Sciatic nerve (tissue), 2 donors: ENCODE data around the gene RASA4B. TPM values are rescaled to one million over a fixed set of nuclear protein-coding genes. Genes with fewer than 3 reads are reported as not detected.
"Not testable (repeated sequence)": the region's sequence is repeated elsewhere in the genome, so short reads cannot be mapped to it uniquely, and the experiment has no call there.

ENCODE experiments used
- ATAC-seq: fragments of 200-7000 bp; cut with Tn5 transposase; one replicate; pipeline ENCODE4 v1.9.1; 2020; ENCODE audit warnings: mild to moderate bottlenecking, moderate library complexity
- DNase-seq: peaks from one replicate; pipeline ENCODE4 v3.0.0-alpha.2; 2020; ENCODE audit warnings: low spot score
- intact Hi-C: fragments of 100-400 bp; cut with DNase I; formaldehyde crosslinking; loops from one replicate; pipeline ENCODE4 v1.14.2; 2022
- total RNA-seq: library from RNA; stranded (reverse); fragmentation: NEBNext Ultra II Directional; extraction: Animal tissue kit (Norgen Biotek cat#: 25700); gene quantifications from one replicate; pipeline ENCODE4 v1.2.1, GENCODE V29; 2021
- donor health status: DM: no; HTN: no; CAD: no.
- donor health status: DM: no; HTN: no; CAD: no.

The RASA4B gene
- total RNA-seq, 1 donor from 2014 or later = 59.3 TPM

DNA sequence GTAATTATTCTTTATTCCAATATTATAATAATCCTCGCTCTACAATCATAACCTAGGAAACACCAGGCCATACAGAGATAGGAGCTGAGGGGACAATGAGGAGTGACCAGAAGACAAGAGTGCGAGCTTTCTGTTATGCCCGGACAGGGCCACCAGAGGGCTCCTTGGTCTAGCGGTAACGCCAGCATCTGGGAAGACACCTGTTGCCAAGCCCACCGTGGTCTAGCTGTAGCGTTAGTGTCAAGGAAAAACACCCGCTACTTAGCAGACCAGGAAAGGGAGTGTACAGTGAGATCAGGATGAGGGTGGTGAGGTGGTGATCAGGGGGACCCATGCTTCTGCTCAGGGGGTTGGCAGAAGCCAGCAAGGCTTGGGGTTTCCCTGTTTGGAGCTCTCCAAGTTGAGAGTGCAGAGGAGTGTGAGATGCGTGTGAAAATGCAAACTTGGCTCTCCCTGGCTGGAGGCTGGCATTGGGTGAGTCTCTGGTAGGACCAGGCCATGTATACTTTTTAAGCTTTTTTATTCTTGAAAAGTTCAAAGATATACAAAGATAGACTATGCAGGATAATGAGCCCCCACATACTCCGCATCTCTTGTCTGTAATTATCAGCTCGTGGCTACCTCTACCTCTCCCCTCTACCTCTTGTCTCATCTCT is 37.5 kb downstream of the RASA4B start:
- peak; percentile 60 for DNase-seq
- ATAC-seq, intact Hi-C loops: not testable (repeated sequence)

DNA sequence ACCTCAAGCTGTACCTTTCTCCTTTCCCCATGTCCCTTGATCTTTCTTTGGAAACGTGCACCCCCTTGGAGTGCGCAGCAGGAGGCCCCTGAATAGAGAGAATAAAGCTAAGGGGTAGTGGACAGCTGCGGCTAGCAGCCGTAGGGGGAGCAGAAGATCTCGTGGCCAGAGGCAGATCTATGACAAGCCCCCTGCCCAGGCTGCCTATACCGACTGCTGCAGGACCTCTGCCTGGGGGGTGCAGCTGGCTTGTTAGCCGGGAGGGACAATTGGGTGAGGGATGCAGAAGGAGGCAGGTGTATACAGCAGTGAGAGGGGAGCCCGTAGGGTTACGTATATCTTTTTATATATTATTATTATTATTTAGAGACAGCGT is 38.4 kb downstream of the RASA4B start:
- DNase-seq, intact Hi-C loops: not testable (repeated sequence)
- peak; percentile 39 for ATAC-seq

DNA sequence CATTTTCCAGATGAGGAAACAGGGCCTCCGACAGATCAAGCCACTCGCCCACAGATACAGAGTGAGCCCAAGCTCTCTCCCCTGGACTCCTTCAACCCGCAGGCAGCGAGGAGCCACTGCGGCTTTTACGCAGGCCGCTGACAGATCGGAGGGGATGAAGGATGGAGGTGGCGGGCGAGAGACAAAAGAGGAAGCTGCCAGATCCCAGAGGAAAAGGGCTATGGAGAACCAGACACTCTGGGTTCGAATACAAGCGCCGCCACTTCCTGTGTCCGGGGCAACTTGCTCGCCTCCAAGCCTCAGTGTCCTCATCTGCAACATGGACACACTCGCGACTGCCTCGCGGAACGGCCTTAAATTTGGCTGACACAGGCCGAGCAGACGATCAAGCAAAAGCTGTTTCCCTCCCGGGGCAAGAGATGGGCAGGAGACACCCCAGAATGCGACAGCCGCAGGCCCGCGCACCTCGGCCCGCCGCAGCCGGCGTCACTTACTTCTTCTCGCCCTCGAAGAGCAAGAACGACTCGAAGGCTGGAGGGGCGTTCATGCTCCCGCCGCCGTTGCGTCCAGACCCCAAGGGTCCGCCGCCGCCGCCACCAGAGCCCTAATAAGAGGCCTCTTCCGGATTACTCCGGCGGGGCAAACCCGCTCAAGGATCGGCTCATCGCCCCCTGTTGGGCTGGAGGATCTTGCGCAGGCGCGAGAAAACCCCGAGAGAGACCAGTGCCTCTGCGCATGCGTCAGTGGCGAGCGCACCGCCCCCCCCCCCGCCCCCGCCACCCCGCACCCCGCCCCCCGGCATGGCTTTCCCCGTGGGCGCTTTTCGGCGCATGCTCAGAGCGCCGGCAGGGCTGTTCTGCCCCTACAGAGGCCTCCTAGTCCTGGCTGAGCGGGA is 39.0 kb downstream of the RASA4B start, which contains the start of gene POLR2J:
TSS of gene POLR2J (minus strand) at position 609 of the 895 bp plus-strand sequence. CDS start at position 547, 62 bp downstream.
- ATAC-seq (peak; percentile 95), DNase-seq (peak; percentile 96)
- intact Hi-C loops = not testable (repeated sequence)

DNA sequence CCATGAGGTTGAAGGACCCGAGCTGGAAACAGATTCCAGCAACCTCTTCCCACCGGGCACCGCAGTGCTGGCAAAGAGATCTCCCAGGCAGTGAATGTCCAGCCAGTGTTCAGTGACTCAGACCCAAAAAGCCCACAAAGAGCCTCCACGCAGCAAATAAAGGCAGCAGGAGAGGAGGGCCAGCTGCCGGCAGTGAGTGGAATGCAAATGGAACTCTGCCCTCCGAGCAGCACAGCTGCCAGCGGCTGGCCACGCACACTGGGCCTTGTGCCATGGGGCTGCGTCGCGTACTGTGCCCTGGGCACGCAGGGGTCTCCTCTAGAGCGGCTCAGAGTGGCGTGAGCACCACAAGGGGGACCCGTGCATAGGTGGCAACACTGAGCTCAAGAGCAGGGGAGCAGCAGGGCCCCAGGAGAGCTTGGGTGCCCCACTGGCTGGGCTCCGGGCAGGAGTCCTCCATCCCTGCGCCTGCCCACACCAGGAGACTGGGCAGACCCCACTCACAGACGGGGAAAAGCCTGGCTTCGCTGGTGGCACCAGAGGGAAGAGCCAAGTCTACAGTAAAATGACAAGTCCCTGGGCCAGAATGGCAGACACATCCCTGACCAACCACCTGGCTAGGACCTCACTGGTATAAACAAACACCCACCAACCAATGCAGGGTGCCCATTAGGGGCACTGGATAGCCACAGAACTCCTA is 42.7 kb downstream of the RASA4B start:
- DNase-seq = peak; percentile 22
- ATAC-seq, intact Hi-C loops: not testable (repeated sequence)

DNA sequence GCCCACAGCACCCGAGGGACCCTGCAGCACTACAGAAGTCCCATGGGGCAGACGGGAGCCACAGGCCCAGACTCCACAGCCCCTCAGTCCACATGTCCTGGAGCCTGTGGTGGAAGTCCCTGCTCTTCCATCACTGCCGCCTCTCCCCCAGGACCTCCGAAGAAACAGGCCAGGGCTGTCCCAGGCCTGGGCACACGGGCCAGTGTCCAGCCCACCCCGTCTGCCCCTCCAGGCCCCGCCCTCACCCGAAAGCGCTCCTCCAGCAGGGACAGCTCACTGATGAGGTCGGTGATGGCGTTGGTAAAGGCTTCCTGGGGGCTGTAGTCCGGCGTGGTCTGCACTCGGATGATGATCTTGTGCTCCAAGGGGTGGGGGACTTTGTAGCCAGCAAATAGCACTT is 43.5 kb downstream of the RASA4B start:
- intact Hi-C loops, ATAC-seq: not testable (repeated sequence)
- peak; percentile 37 for DNase-seq

DNA sequence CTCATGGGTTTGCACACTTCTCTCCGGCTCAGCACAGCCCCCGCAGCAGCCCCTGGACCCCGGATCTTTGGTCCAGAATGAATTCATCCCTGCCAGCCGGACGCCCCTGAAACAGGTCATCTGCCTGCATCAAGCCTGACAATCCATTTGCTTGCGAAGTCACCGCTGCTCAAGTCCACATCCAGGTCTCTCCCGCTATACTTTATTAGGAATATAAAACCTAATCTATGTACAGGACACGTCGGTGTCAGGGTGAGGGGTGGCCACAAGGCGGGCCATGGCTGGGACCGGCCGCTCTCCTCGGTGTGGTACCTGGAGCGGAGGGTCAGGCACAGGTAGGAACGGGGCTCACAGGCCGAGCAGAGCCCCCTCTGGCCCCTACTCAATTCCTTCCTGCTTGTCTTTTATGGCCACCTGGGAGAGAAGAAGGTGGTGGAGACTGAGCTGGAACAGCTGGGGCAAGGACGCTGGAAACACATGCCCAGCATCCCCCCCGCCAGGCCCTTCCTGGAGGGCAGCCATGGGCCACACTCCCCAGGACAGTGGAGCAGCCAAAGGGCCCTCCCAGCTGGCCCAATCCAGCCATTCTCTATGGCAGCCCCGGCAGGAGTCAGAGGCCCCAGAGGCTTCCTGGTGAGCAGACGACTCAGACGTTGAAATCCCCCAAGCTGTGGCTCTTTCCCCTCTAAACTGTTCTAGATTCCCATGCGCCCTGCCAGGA is 44.1 kb downstream of the RASA4B start:
- DNase-seq (peak; percentile 56), ATAC-seq (no peak)
- intact Hi-C loops = no loop called here

DNA sequence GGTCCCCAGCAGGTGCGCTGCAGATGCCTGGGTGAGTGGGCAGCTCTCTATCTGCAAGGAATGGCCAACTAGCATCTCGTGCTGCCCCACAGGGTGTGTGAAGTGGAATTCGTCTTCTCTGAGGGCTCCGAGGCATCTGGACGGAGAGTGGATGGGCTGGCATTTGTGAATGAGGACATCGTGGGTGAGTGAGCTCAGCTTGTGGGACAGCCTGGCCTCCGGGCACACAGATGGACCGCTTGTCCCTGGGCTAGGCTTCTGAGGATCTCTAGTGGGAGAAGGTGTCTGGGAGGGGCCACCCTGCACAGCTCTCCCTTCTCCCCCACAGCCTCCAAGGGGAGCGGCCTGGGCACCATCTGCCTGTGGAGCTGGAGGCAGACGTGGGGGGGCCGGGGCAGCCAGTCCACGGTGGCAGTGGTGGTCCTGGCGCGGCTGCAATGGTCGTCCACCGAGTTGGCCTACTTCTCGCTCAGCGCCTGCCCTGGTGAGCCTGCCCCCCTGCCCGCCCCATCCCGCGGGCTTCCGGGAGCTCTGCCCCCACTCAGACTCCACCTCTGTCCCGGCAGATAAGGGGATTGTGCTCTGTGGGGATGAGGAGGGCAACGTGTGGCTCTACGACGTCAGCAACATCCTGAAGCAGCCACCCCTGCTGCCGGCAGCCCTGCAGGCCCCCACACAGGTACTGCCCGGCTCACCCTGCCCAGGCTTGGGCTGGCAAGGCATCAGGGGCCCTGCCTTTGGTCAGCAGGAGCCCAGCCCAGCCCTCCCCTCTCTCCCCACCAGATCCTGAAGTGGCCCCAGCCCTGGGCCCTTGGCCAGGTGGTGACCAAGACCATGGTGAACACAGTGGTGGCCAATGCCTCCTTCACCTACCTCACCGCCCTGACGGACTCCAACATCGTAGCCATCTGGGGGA is 45.2 kb downstream of the RASA4B start:
- ATAC-seq (no peak), DNase-seq (peak; percentile 53)
- intact Hi-C loops = no loop called here

DNA sequence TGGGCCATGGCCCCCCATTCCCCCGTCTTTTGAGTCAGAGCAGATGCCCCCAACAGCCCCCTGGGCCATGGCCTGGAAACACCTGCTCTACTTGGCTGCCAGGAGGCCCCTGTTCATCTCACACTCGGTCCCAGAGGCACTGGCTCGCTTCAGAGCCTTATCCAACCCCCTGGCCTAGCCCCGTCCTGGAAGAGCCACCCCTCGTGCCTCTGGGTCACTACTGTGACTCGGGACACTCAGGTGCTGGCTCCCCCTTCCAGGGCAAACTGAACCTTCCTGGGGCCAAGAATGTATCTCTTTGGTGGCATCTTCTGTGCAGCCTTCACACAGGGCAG is 45.8 kb downstream of the RASA4B start:
- ATAC-seq = no peak

DNA sequence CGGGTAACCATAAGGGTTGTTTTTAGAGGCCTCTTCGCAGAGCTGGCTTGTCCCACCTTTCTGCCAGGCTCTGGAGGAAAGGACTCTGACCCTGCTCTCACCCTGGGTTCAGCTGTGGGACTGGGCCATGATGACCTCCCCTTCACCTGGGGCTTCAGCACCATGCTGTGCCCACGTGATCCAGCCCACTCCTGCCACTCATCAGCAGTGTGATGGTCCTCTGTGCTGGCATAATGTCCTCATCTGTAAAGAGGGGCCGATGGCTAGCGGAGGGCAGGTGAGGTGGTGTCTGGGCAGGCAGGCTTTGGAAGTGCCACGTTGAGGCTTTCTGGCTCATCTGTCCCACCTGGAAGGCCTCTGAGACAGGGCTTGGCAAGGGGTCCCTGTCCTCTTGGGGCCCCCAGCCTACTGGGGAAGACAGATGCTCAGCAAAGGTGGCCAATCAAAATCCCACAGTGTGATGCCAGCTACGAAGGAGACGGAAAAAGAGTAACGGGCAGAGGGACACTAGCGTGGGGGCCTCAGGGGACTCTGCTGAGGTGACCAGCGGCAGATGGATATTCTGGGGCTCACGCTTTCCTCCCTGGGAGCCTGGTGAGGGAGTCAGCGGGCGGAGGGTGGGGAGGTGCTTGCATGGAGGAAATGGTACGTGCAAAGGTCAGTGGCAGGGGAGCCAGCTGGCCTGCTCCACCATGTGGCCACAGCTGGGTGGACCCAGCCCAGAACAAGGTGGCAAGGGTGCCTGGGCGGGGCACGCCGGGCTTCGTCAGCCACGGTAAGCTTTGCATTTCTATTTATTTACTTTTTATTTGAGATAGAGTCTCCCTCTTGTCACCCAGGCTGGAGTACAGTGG is 47.4 kb downstream of the RASA4B start:
- intact Hi-C loops = no loop called here

More for the DNA sequence above, 45.8 kb downstream of the RASA4B start:
- DNase-seq = peak; percentile 46
- intact Hi-C loops = no loop called here

DNA sequence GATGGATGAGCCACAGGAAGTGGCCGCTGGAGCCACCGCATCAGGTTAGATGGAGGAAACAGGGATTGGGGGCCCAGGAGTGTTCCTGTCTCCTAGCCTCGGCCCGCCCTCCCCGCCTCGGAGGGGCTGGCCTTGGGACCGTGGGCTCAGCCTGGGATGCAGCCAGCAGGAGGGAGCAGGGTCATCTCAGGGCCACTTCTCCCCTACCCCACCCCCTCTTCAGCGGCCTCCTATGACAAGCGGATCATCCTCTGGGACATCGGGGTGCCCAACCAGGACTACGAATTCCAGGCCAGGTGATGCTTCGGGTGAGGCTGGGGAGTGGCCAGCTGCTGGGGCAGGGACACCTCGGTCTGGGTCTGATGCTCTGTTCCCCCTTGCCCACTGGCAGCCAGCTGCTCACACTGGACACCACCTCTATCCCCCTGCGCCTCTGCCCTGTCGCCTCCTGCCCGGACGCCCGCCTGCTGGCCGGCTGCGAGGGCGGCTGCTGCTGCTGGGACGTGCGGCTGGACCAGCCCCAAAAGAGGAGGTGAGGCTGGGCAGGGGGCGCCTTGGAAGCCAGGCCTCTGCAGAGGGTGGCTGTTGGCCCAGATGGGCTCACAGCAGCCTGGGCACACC is 48.1 kb downstream of the RASA4B start:
- intact Hi-C loops = no loop called here
- DNase-seq = peak; percentile 49

More for the DNA sequence above, 47.4 kb downstream of the RASA4B start:
- DNase-seq (peak; percentile 49), ATAC-seq (no peak)

DNA sequence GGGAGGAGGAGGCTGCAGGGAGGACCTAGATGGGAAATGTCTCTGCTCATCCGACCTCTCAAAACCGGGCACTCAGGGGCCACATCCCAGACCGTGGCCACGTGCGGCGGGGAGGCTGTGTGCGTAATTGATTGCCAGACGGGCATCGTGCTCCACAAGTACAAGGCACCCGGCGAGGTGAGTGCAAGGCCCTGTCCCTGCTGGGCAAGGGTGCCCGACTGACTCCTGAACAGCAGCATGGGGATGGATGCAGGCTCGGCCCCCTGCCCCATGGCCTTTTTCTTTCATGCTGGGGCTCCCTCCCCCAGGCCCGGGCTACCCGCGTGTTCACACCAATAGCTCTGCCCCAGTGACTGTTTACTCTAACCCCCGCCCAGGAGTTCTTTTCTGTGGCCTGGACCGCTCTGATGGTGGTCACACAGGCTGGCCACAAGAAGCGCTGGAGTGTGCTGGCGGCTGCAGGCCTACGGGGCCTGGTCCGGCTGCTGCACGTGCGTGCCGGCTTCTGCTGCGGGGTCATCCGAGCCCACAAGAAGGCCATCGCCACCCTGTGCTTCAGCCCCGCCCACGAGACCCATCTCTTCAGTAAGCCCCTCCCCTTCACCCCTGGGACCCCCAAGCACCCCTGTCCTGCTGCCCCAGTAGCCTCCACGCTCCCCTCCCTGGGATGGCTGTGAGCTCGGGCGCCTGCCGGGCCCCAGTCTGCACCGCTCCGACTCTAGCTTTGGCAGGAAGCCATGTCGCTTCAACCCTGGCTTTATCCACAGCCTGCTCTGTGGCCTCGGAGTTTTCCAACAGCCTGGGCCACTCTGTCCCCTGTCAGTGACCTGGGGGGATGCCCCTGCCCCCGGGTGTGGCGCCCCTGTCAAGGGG is 48.9 kb downstream of the RASA4B start:
- intact Hi-C loops = no loop called here
- DNase-seq (peak; percentile 56), ATAC-seq (no peak)

More for the DNA sequence above, 48.1 kb downstream of the RASA4B start:
- ATAC-seq = no peak

DNA sequence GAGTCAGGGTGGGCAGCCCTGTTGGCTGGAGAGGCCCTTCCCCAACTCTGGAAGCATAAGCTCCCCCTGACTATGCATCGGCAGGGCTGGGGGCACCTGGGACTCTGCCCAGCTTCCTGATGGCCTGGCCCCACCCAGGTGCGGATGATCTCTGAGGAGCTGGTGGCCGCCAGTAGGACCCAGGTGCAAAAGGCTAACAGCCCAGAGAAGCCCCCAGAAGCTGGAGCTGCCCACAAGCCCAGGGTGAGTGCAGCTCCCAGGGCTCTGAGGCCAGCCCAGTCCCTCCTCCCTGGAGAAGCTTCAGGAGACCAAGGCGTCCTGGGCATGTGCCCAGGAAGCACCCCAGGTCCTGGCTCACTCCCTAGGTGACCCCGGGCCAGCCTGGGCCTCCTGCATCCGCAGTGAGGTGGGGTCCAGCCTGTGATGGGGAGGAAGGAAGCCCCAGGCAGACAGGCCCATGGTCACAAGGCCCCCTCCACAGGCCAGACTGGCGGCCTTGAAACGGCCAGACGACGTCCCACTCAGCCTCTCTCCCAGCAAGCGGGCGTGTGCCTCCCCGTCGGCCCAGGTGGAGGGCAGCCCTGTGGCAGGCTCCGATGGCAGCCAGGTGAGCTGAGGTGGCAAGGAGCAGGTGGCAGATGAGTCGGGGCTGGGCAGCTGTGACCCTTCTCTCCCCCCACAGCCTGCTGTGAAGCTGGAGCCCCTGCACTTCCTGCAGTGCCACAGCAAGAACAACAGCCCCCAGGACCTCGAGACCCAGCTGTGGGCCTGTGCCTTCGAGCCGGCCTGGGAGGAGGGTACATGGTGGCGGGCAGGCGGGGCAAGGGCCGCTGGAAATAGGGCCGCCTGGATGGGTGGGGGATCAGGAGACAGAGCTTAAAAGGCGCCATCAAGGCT is 49.7 kb downstream of the RASA4B start:
- DNase-seq = peak; percentile 55
- ATAC-seq = no peak
- intact Hi-C loops = no loop called here

DNA sequence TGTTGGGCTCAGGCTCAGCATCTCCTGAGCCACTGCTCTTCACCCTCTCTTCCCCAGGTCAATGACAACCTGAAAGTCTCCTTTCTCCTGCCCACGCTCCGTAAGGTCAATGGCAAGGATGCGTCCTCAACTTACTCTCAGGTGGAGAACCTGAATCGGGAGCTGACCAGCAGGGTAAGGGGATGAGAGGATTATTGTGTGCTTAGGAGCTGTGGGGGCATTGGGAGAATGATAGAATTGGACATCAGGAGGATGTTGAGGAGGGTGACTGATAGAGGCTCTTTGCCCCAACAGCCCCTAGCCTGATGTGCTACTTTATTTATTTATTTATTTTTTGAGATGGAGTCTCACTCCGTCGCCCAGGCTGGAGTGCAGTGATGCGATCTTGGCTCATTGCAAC is 51.5 kb downstream of the RASA4B start:
- ATAC-seq (no peak), DNase-seq (no peak)
- intact Hi-C loops = no loop called here

DNA sequence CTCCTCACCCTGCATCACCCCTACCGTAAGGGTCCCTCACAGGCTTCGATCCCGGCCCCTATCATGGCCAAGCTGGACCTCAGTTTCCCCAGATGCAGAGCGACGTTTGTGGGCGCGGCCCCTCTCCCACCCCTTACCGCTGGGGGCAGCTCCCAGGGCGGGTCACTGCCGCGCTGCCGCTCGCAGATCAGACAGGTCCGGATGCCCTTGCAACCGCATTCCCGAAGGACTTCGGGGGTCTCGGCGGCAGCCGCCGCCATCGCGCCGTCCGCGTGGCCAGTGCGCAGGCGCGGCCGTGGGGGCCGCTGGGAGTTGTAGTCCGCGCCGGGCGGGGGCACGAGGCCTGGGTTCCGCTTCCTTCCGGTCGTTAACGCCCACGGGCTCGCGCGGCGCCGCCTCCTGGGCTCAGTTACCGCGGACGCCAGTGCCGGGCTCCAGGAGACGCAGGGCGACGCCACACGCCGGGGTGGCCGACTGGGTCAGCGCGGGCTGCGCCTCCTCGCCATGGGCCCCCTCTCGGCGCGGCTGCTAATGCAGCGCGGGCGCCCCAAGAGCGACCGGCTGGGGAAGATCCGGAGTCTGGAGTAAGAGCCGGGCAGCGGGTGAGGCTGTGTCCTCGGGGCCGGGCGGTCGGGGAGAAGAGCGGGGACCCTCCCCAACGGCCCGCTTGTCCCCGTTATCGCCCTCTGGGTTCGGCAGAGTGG is 52.8 kb downstream of the RASA4B start, which contains the start of the genes ALKBH4 and LRWD1:
TSS of gene ALKBH4 (minus strand) at position 287 of the 704 bp plus-strand sequence. CDS start at position 260, 27 bp downstream.
TSS of gene LRWD1 (plus strand) at position 408 of the 704 bp plus-strand sequence. CDS start at position 505, 97 bp downstream.
- peak; percentile 96 for ATAC-seq
- intact Hi-C loops = no loop called here
- peak; percentile 96 for DNase-seq
